IPS-20b (cell line): ENCODE measurements around the gene NPBWR2.
A peak's percentile ranks its signal among the peaks of the same experiment; 100 is the strongest.
"Not testable (repeated sequence)": the region's sequence is repeated elsewhere in the genome, so short reads cannot be mapped to it uniquely, and the experiment has no call there.

Source experiments
- H3K27ac ChIP-seq: one replicate; pipeline ENCODE4 v1.5.1; 2013; ENCODE audit warnings: low read length
- H3K27me3 ChIP-seq: 2 replicates; pipeline ENCODE4 v1.6.1; 2013; ENCODE audit warnings: mild to moderate bottlenecking, low read length, inconsistent platforms; ENCODE audit not compliant: insufficient read depth
- H3K36me3 ChIP-seq: 2 replicates; pipeline ENCODE4 v1.6.1; 2013; ENCODE audit warnings: low read depth, mild to moderate bottlenecking, inconsistent platforms, low read length, moderate library complexity; ENCODE audit not compliant: insufficient read depth
- H3K4me1 ChIP-seq: 2 replicates; pipeline ENCODE4 v1.6.1; 2013; ENCODE audit warnings: mild to moderate bottlenecking, control low read depth, inconsistent platforms, low read length, moderate library complexity; ENCODE audit not compliant: insufficient read depth
- H3K4me3 ChIP-seq: 2 replicates; pipeline ENCODE4 v1.5.1; 2013; ENCODE audit warnings: mild to moderate bottlenecking, low read length, inconsistent platforms
- H3K9ac ChIP-seq: 2 replicates; pipeline ENCODE4 v1.6.1; 2013; ENCODE audit warnings: low read depth, mild to moderate bottlenecking, inconsistent platforms, low read length, moderate library complexity
- H3K9me3 ChIP-seq: 2 replicates; pipeline ENCODE4 v1.6.1; 2013; ENCODE audit warnings: mild to moderate bottlenecking, low read depth, low read length, inconsistent platforms; ENCODE audit not compliant: insufficient read depth

NPBWR2 gene

GRCh38 chr20:64095927-64096326 lies 11.4 kb downstream of the NPBWR2 start:
- Histone ChIP-seq H3K9me3 (no peaks in the 10 kb centered on the region), H3K4me3 (no peak overlapping the region), H3K36me3 (no peaks in the 10 kb centered on the region), H3K9ac (no peak overlapping the region), H3K27me3 (peaks cover 19% of the 10 kb centered on the region), H3K4me1 (peaks cover 4% of the 10 kb centered on the region; the same call in 1 of the 2 replicates), H3K27ac (no peak overlapping the region)

- H3K9ac ChIP-seq: no peak overlapping the region
- H3K36me3 ChIP-seq: no peaks in the 10 kb centered on the region
- H3K4me3 ChIP-seq: no peak overlapping the region
- H3K27me3 ChIP-seq: peaks cover 14% of the 10 kb centered on the region
- peaks cover 4% of the 10 kb centered on the region; the same call in 1 of the 2 replicates for H3K4me1 ChIP-seq
- H3K27ac ChIP-seq: no peak overlapping the region
- H3K9me3 ChIP-seq: no peaks in the 10 kb centered on the region
Observed at GRCh38 chr20:64095455-64095854, 11.9 kb downstream of the NPBWR2 start.

GRCh38 chr20:64093013-64093503 lies 14.3 kb downstream of the NPBWR2 start:
- no peak overlapping the region for H3K9ac ChIP-seq
- H3K4me3 ChIP-seq: no peak overlapping the region
- H3K27ac ChIP-seq: no peak overlapping the region
- no peaks in the 10 kb centered on the region for H3K36me3 ChIP-seq
- peaks cover 17% of the 10 kb centered on the region for H3K27me3 ChIP-seq
- peaks cover 4% of the 10 kb centered on the region; the same call in 1 of the 2 replicates for H3K4me1 ChIP-seq
- H3K9me3 ChIP-seq: no peaks in the 10 kb centered on the region

- Histone ChIP-seq H3K9ac (no peak overlapping the region), H3K9me3 (no peaks in the 10 kb centered on the region), H3K4me1 (peaks cover 4% of the 10 kb centered on the region; the same call in 1 of the 2 replicates), H3K27ac (no peak overlapping the region), H3K27me3 (peaks cover 17% of the 10 kb centered on the region), H3K36me3 (no peaks in the 10 kb centered on the region), H3K4me3 (no peak overlapping the region)
Observed at GRCh38 chr20:64092258-64093012, 14.9 kb downstream of the NPBWR2 start.

GRCh38 chr20:64091770-64092169 lies 15.6 kb downstream of the NPBWR2 start:
- no peak overlapping the region for H3K9ac ChIP-seq
- peaks cover 4% of the 10 kb centered on the region; the same call in 1 of the 2 replicates for H3K4me1 ChIP-seq
- H3K9me3 ChIP-seq: no peaks in the 10 kb centered on the region
- no peak overlapping the region for H3K4me3 ChIP-seq
- no peak overlapping the region for H3K27ac ChIP-seq
- H3K36me3 ChIP-seq: no peaks in the 10 kb centered on the region
- H3K27me3 ChIP-seq: peaks cover 18% of the 10 kb centered on the region

GRCh38 chr20:64091340-64091739 lies 16.0 kb downstream of the NPBWR2 start:
- Histone ChIP-seq H3K36me3 (no peaks in the 10 kb centered on the region), H3K27ac (no peak overlapping the region), H3K4me3 (no peak overlapping the region), H3K9me3 (no peaks in the 10 kb centered on the region), H3K4me1 (peaks cover 4% of the 10 kb centered on the region; the same call in 1 of the 2 replicates), H3K9ac (no peak overlapping the region), H3K27me3 (peaks cover 23% of the 10 kb centered on the region)

GRCh38 chr20:64090165-64090564 lies 17.2 kb downstream of the NPBWR2 start:
- H3K27ac ChIP-seq: no peak overlapping the region
- peaks cover 4% of the 10 kb centered on the region; the same call in 1 of the 2 replicates for H3K4me1 ChIP-seq
- peaks cover 35% of the 10 kb centered on the region for H3K27me3 ChIP-seq
- H3K9me3 ChIP-seq: no peaks in the 10 kb centered on the region
- H3K9ac ChIP-seq: no peak overlapping the region
- no peaks in the 10 kb centered on the region for H3K36me3 ChIP-seq
- H3K4me3 ChIP-seq: no peak overlapping the region

GRCh38 chr20:64088586-64088985 lies 18.8 kb downstream of the NPBWR2 start:
- not testable (repeated sequence) for H3K9ac ChIP-seq, H3K9me3 ChIP-seq, H3K36me3 ChIP-seq, H3K27ac ChIP-seq, H3K4me1 ChIP-seq, H3K4me3 ChIP-seq
- peaks cover 50% of the 10 kb centered on the region for H3K27me3 ChIP-seq

GRCh38 chr20:64087226-64087825 lies 20.0 kb downstream of the NPBWR2 start:
- H3K9me3 ChIP-seq, H3K4me3 ChIP-seq, H3K9ac ChIP-seq, H3K36me3 ChIP-seq, H3K27ac ChIP-seq: not testable (repeated sequence)
- H3K4me1 ChIP-seq: peaks cover 15% of the 10 kb centered on the region
- peaks cover 54% of the 10 kb centered on the region for H3K27me3 ChIP-seq

- H3K36me3 ChIP-seq: no peaks in the 10 kb centered on the region
- H3K9me3 ChIP-seq: no peaks in the 10 kb centered on the region
- no peak overlapping the region for H3K4me3 ChIP-seq
- H3K4me1 ChIP-seq: peaks cover 11% of the 10 kb centered on the region
- peaks cover 57% of the 10 kb centered on the region for H3K27me3 ChIP-seq
- no peak overlapping the region for H3K9ac ChIP-seq
- H3K27ac ChIP-seq: no peak overlapping the region
Observed at GRCh38 chr20:64086801-64087200, 20.6 kb downstream of the NPBWR2 start.

- H3K9me3 ChIP-seq: no peaks in the 10 kb centered on the region
- H3K4me1 ChIP-seq: peaks cover 11% of the 10 kb centered on the region
- H3K9ac ChIP-seq: no peak overlapping the region
- peaks cover 73% of the 10 kb centered on the region for H3K27me3 ChIP-seq
- H3K27ac ChIP-seq: no peak overlapping the region
- no peaks in the 10 kb centered on the region for H3K36me3 ChIP-seq
- H3K4me3 ChIP-seq: peak overlapping the region; percentile 58; the same call in 1 of the 2 replicates
Observed at GRCh38 chr20:64084685-64085152, 22.6 kb downstream of the NPBWR2 start.
